Right atrium auricular region (tissue), 2 donors: ENCODE measurements around the gene DPH3. TPM values are rescaled to one million over a fixed set of nuclear protein-coding genes. Genes with fewer than 3 reads are reported as not detected.

Experiments
- DNase-seq: peaks from one replicate; pipeline ENCODE4 v3.0.0-alpha.2; 2019; ENCODE audit warnings: low spot score
- H3K27ac ChIP-seq, 2 donors: fragments of 200-600 bp; sonication (generic); 1 replicate in 1 of 2; 2 replicates in 1 of 2; pipeline ENCODE4 v1.5.1; 2016 to 2019
- H3K27me3 ChIP-seq, 2 donors: fragments of 200-600 bp; sonication (generic); one replicate each; pipeline versions ENCODE4 v1.5.1 to v1.6.0; 2017 to 2019
- H3K36me3 ChIP-seq: fragments of 200-600 bp; sonication (generic); one replicate; pipeline ENCODE4 v1.5.1; 2016
- H3K4me1 ChIP-seq, 2 donors: fragments of 200-600 bp; sonication (generic); one replicate each; pipeline versions ENCODE4 v1.5.1 to v1.6.0; 2017 to 2019
- H3K4me3 ChIP-seq, 2 donors: fragments of 200-600 bp; sonication (generic); 1 replicate in 1 of 2; 2 replicates in 1 of 2; pipeline ENCODE4 v1.5.1; 2017 to 2019; ENCODE audit warnings: mild to moderate bottlenecking in 1 of 2, moderate library complexity in 1 of 2
- H3K9me3 ChIP-seq, 2 donors: fragments of 200-600 bp; sonication (generic); one replicate each; pipeline ENCODE4 v1.5.1; 2019
- total RNA-seq, 2 donors: library from RNA; depleted of rRNA; stranded (reverse); fragments of >200 nt; gene quantifications; one replicate each; pipeline ENCODE4 v1.1.0, GENCODE V29; 2016
- TF ChIP-seq, protein P1 (sequence below), 2 donors: fragments of 200-600 bp; sonication (generic); IDR thresholded peaks; one replicate each; pipeline ENCODE4 v1.5.1; 2019; ENCODE audit warnings: antibody characterized with exemption in 2 of 2

The DPH3 gene
- total RNA-seq, 2 donors from 2014 or later = 17.3 to 17.7 TPM

DNA sequence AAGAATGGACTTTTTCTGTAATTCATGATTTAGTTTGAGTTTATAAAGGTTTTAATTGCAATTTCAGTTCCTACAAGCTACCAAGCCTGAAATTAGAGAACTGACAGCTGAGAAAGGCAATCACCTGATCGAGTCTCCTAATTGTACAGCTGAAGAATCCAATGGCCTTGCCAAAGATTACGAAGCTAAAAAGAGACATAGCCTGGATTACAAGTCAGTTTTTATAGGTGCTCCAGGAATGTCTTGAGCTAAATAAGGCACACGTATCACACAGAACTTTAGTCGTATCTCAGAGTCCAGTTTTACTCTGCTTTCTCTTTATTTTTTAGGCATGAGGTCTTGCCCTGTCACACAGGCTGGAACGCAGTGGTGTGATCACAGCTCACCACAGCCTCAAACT is 6.6 kb downstream of the DPH3 start:
- H3K36me3 ChIP-seq = peaks cover 15% of the 10 kb centered on the region
- no peaks in the 10 kb centered on the region for H3K9me3 ChIP-seq
- TF ChIP-seq, protein P1, sequence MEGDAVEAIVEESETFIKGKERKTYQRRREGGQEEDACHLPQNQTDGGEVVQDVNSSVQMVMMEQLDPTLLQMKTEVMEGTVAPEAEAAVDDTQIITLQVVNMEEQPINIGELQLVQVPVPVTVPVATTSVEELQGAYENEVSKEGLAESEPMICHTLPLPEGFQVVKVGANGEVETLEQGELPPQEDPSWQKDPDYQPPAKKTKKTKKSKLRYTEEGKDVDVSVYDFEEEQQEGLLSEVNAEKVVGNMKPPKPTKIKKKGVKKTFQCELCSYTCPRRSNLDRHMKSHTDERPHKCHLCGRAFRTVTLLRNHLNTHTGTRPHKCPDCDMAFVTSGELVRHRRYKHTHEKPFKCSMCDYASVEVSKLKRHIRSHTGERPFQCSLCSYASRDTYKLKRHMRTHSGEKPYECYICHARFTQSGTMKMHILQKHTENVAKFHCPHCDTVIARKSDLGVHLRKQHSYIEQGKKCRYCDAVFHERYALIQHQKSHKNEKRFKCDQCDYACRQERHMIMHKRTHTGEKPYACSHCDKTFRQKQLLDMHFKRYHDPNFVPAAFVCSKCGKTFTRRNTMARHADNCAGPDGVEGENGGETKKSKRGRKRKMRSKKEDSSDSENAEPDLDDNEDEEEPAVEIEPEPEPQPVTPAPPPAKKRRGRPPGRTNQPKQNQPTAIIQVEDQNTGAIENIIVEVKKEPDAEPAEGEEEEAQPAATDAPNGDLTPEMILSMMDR (IDR thresholded peaks at IDR 0.05) = no peak
- no peak overlapping the region for H3K27ac ChIP-seq
- no peak for DNase-seq
- H3K4me3 ChIP-seq = no peak overlapping the region
- peaks cover 0 to 9% of the 10 kb centered on the region in 2 donors for H3K4me1 ChIP-seq
- H3K27me3 ChIP-seq = no peaks in the 10 kb centered on the region

GRCh38 chr3:16257309-16257708 is 7.4 kb downstream of the DPH3 start:
- TF ChIP-seq, protein P1 (IDR thresholded peaks at IDR 0.05) = no peak
- Histone ChIP-seq H3K4me3 (no peak overlapping the region), H3K9me3 (no peaks in the 10 kb centered on the region), H3K36me3 (peaks cover 15% of the 10 kb centered on the region), H3K27me3 (no peaks in the 10 kb centered on the region), H3K27ac (no peak overlapping the region), H3K4me1 (peaks cover 0 to 11% of the 10 kb centered on the region in 2 donors)
- DNase-seq = no peak

GRCh38 chr3:16255726-16256125 is 9.0 kb downstream of the DPH3 start:
- DNase-seq = no peak
- Histone ChIP-seq H3K4me1 (peaks cover 0 to 17% of the 10 kb centered on the region in 2 donors), H3K27me3 (no peaks in the 10 kb centered on the region), H3K4me3 (no peak overlapping the region), H3K9me3 (no peaks in the 10 kb centered on the region), H3K27ac (no peak overlapping the region), H3K36me3 (peaks cover 15% of the 10 kb centered on the region)
- TF ChIP-seq, protein P1 (IDR thresholded peaks at IDR 0.05) = no peak

GRCh38 chr3:16255326-16255725 is 9.4 kb downstream of the DPH3 start:
- TF ChIP-seq, protein P1 (IDR thresholded peaks at IDR 0.05) = no peak

DNA sequence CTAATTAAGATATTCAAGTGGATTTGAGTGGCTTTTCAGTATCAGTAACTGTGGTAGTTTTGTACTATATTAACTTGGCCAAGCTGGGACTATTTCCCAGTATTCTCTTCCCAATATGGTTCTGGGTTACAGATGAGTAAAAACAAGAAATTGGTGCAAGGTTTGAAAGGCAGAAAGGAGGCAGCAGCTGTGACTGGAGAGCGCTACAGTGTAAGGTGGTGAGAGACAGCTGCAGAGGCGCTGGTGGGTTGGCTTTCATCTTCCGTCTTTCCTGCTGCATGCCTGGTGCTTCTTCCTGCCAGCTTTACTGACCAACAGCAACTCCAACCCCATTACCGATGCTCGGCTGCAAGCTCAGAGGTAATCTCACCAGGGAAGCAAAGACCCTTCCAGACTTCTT is 9.8 kb downstream of the DPH3 start:
- Histone ChIP-seq H3K4me3 (no peak overlapping the region), H3K27ac (no peak overlapping the region), H3K27me3 (no peaks in the 10 kb centered on the region), H3K36me3 (peaks cover 10% of the 10 kb centered on the region), H3K4me1 (peaks cover 0 to 17% of the 10 kb centered on the region in 2 donors), H3K9me3 (no peaks in the 10 kb centered on the region)
- TF ChIP-seq, protein P1 (IDR thresholded peaks at IDR 0.05) = no peak
- no peak for DNase-seq

More at GRCh38 chr3:16255326-16255725, 9.4 kb downstream of the DPH3 start:
- no peak overlapping the region for H3K27ac ChIP-seq
- no peak for DNase-seq
- H3K27me3 ChIP-seq = no peaks in the 10 kb centered on the region
- H3K36me3 ChIP-seq = peaks cover 11% of the 10 kb centered on the region
- peaks cover 0 to 17% of the 10 kb centered on the region in 2 donors for H3K4me1 ChIP-seq
- H3K4me3 ChIP-seq = no peak overlapping the region
- no peaks in the 10 kb centered on the region for H3K9me3 ChIP-seq

- H3K27me3 ChIP-seq = no peaks in the 10 kb centered on the region
- H3K9me3 ChIP-seq = no peaks in the 10 kb centered on the region
- H3K4me3 ChIP-seq = no peak overlapping the region
- DNase-seq = no peak
- no peaks in the 10 kb centered on the region for H3K36me3 ChIP-seq
- peaks cover 0 to 17% of the 10 kb centered on the region in 2 donors for H3K4me1 ChIP-seq
- H3K27ac ChIP-seq = no peak overlapping the region
- TF ChIP-seq, protein P1 (IDR thresholded peaks at IDR 0.05) = no peak
Observed at GRCh38 chr3:16253601-16254000, 11.1 kb downstream of the DPH3 start.
